AG04450 (cell line): ENCODE data around the gene ERCC2. TPM values are rescaled to one million over a fixed set of nuclear protein-coding genes. Genes with fewer than 3 reads are reported as not detected.

Experiments used
- CTCF ChIA-PET: fragments of 300-600, 350-600 bp; formaldehyde crosslinking; extraction: SDS; loops from one replicate; lab custom pipeline; 2022; ENCODE audit warnings: antibody characterized with exemption, inconsistent platforms; lab: Charles Lee
- POLR2A ChIA-PET: fragments of 350-600 bp; formaldehyde crosslinking; extraction: SDS; loops from one replicate; lab custom pipeline; 2021; ENCODE audit warnings: antibody characterized with exemption, inconsistent platforms; lab: Yijun Ruan, JAX
- DNase-seq: peaks from one replicate; pipeline ENCODE4 v3.0.0-alpha.2; 2011; ENCODE audit warnings: low read depth, low spot score
- H3K27ac ChIP-seq: one replicate; pipeline ENCODE4 v1.5.1; 2012; ENCODE audit warnings: low read depth, low read length, control low read depth
- H3K27me3 ChIP-seq: one replicate; pipeline ENCODE4 v1.6.0; 2012; ENCODE audit warnings: low read length; ENCODE audit not compliant: control insufficient read depth, insufficient read depth
- H3K4me3 ChIP-seq: 2 replicates; pipeline ENCODE4 v1.5.1; 2011; ENCODE audit warnings: mild to moderate bottlenecking, low read depth, low read length, control low read depth
- H3K9me3 ChIP-seq: 2 replicates; pipeline ENCODE4 v1.5.1; 2012; ENCODE audit warnings: low read length; ENCODE audit not compliant: control insufficient read depth, insufficient read depth
- CTCF ChIP-seq: IDR thresholded peaks from 2 replicates; pipeline ENCODE4 v1.5.1; 2011; ENCODE audit warnings: low read depth, low read length, control low read depth, inconsistent platforms
- polyA plus RNA-seq: library from polyadenylated mRNA; depleted of rRNA; stranded (reverse); fragments of >200 nt; gene quantifications from 2 replicates; pipeline ENCODE4 v1.2.3, GENCODE V29; 2011

The ERCC2 gene
- polyA plus RNA-seq, 1 experiment, result 51.4 TPM

GRCh38 chr19:45376045-45376724 is 5.8 kb upstream of the ERCC2 start:
- Histone ChIP-seq H3K27me3 (no peaks in the 10 kb centered on the region), H3K9me3 (no peaks in the 10 kb centered on the region; the same call in 1 of the 2 replicates), H3K27ac (peak overlapping the region; percentile 87), H3K4me3 (no peak overlapping the region)
- DNase-seq, result peak; percentile 85
- TF ChIP-seq CTCF, result no peak
- POLR2A ChIA-PET, result interaction anchor here (0.7 kb wide), 3 partner anchors 96 to 528 kb away, joined by 3 to 7 read pairs (median 6); no protein-coding TSS in a partner anchor
- CTCF ChIA-PET, result interaction anchor here (0.7 kb wide), 2 partner anchors 64 to 342 kb away, joined by 3 to 8 read pairs; no protein-coding TSS in a partner anchor

GRCh38 chr19:45368737-45369340 is 1.5 kb downstream of the ERCC2 start:
- Histone ChIP-seq H3K4me3 (peak overlapping the region; percentile 15), H3K27me3 (no peaks in the 10 kb centered on the region), H3K9me3 (no peaks in the 10 kb centered on the region; the same call in 1 of the 2 replicates), H3K27ac (no peak overlapping the region)
- no peak for TF ChIP-seq CTCF
- ChIA-PET CTCF (no interaction called here), POLR2A (no interaction called here)
- no peak for DNase-seq

- Histone ChIP-seq H3K27me3 (no peaks in the 10 kb centered on the region), H3K27ac (no peak overlapping the region), H3K4me3 (no peak overlapping the region), H3K9me3 (no peaks in the 10 kb centered on the region; the same call in 1 of the 2 replicates)
- DNase-seq, result no peak
- CTCF ChIA-PET, result no interaction called here
- TF ChIP-seq CTCF, result no peak
- POLR2A ChIA-PET, result no interaction called here
These were observed 2.2 kb downstream of the ERCC2 start for GRCh38 chr19:45368127-45368526.

- no peaks in the 10 kb centered on the region for H3K27me3 ChIP-seq
- no peak overlapping the region for H3K27ac ChIP-seq
- DNase-seq, result no peak
- no peak for TF ChIP-seq CTCF
- no peaks in the 10 kb centered on the region; the same call in 1 of the 2 replicates for H3K9me3 ChIP-seq
- H3K4me3 ChIP-seq, result no peak overlapping the region
- CTCF ChIA-PET, result no interaction called here
- POLR2A ChIA-PET, result no interaction called here
These were observed 5.7 kb downstream of the ERCC2 start for GRCh38 chr19:45364696-45365095.

- no peak overlapping the region for H3K27ac ChIP-seq
- TF ChIP-seq CTCF, result no peak
- no peaks in the 10 kb centered on the region for H3K27me3 ChIP-seq
- no peaks in the 10 kb centered on the region for H3K9me3 ChIP-seq
- H3K4me3 ChIP-seq, result no peak overlapping the region
- CTCF ChIA-PET, result no interaction called here
- POLR2A ChIA-PET, result no interaction called here
- no peak for DNase-seq
These were observed 6.4 kb downstream of the ERCC2 start for GRCh38 chr19:45363861-45364459.
